Mucosa of descending colon (tissue), 3 donors: ENCODE results near the gene ETS1. TPM values are rescaled to one million over a fixed set of nuclear protein-coding genes. Genes with fewer than 3 reads are reported as not detected.

Experiments
- ATAC-seq: fragments of 200-7000 bp; cut with Tn5 transposase; one replicate; pipeline ENCODE4 v1.9.1; 2020; ENCODE audit warnings: mild to moderate bottlenecking, moderate library complexity
- DNase-seq, 3 donors: peaks; one replicate each; pipeline ENCODE4 v3.0.0-alpha.2; 2020
- H3K36me3 ChIP-seq: fragments of 200-600 bp; one replicate; pipeline ENCODE4 v1.8.0; 2021; ENCODE audit warnings: low read depth, mild to moderate bottlenecking
- H3K4me1 ChIP-seq: fragments of 200-600 bp; one replicate; pipeline ENCODE4 v1.8.0; 2021; ENCODE audit warnings: low read depth, mild to moderate bottlenecking
- H3K4me3 ChIP-seq: fragments of 200-600 bp; one replicate; pipeline ENCODE4 v1.8.0; 2021; ENCODE audit warnings: mild to moderate bottlenecking
- H3K9me3 ChIP-seq: fragments of 200-600 bp; one replicate; pipeline ENCODE4 v1.8.0; 2021; ENCODE audit warnings: mild to moderate bottlenecking
- CTCF ChIP-seq: fragments of 200-600 bp; IDR thresholded peaks from one replicate; pipeline ENCODE4 v1.8.0; 2022; ENCODE audit warnings: antibody characterized with exemption, mild to moderate bottlenecking
- intact Hi-C, 2 donors: fragments of 100-400 bp; cut with DNase I in 1 of 2; cut with micrococcal nuclease in 1 of 2; formaldehyde crosslinking; loops; one replicate each; pipeline versions ENCODE4 v1.11.0 to v1.11.1; 2022; cut with DNase I, micrococcal nuclease
- total RNA-seq, 3 donors: library from RNA; stranded (reverse); fragmentation: NEBNext Ultra II Directional in 2 of 3; extraction: Animal tissue kit (Norgen Biotek cat#: 25700) in 2 of 3; gene quantifications; one replicate each; pipeline versions ENCODE4 v1.2.1 to v1.2.4, GENCODE V29; 2021 to 2023
- donor health status: DM: no; HTN: no; CAD: no; lungs with moderate emphysema.
- donor health status: DM: no; HTN: no; CAD: no.
- donor health status: DM: no; HTN: yes; CAD: no.

The ETS1 gene
- total RNA-seq, 3 donors from 2014 or later: 36.5 to 41.2 (median 38.6) TPM

- no peak overlapping the region for H3K4me3 ChIP-seq
- no peaks in the 10 kb centered on the region for H3K9me3 ChIP-seq
- no peak for DNase-seq
- no peaks in the 10 kb centered on the region for H3K4me1 ChIP-seq
- no peak for TF ChIP-seq CTCF
- no peaks in the 10 kb centered on the region for H3K36me3 ChIP-seq
- intact Hi-C loops: no loop called here
- ATAC-seq: no peak
Observed at GRCh38 chr11:128603003-128603696, 15.8 kb upstream of the ETS1 start.

- no peaks in the 10 kb centered on the region for H3K36me3 ChIP-seq
- no peak for DNase-seq
- H3K4me3 ChIP-seq: no peak overlapping the region
- ATAC-seq: no peak
- intact Hi-C loops: no loop called here
- H3K9me3 ChIP-seq: no peaks in the 10 kb centered on the region
- TF ChIP-seq CTCF: no peak
- no peaks in the 10 kb centered on the region for H3K4me1 ChIP-seq
Observed at GRCh38 chr11:128599729-128600128, 12.4 kb upstream of the ETS1 start.

GRCh38 chr11:128598506-128599150, 11.3 kb upstream of the ETS1 start:
- H3K4me3 ChIP-seq: no peak overlapping the region
- intact Hi-C loops: no loop called here
- no peaks in the 10 kb centered on the region for H3K9me3 ChIP-seq
- no peak for DNase-seq
- no peaks in the 10 kb centered on the region for H3K36me3 ChIP-seq
- no peak for TF ChIP-seq CTCF
- no peaks in the 10 kb centered on the region for H3K4me1 ChIP-seq
- no peak for ATAC-seq

GRCh38 chr11:128598096-128598495, 10.7 kb upstream of the ETS1 start:
- ATAC-seq: no peak
- intact Hi-C loops: no loop called here
- Histone ChIP-seq H3K36me3 (no peaks in the 10 kb centered on the region), H3K9me3 (no peaks in the 10 kb centered on the region), H3K4me1 (no peaks in the 10 kb centered on the region), H3K4me3 (no peak overlapping the region)
- DNase-seq: no peak
- no peak for TF ChIP-seq CTCF

GRCh38 chr11:128597209-128597608, 9.9 kb upstream of the ETS1 start:
- no peak for TF ChIP-seq CTCF
- Histone ChIP-seq H3K4me1 (no peaks in the 10 kb centered on the region), H3K9me3 (no peaks in the 10 kb centered on the region), H3K4me3 (no peak overlapping the region), H3K36me3 (no peaks in the 10 kb centered on the region)
- DNase-seq (no peak), ATAC-seq (no peak)
- intact Hi-C loops: no loop called here
